Caco-2 (cell line): ENCODE data around the gene MC5R. TPM values are rescaled to one million over a fixed set of nuclear protein-coding genes. Genes with fewer than 3 reads are reported as not detected.
A peak's percentile ranks its signal among the peaks of the same experiment; 100 is the strongest.

Source experiments
- BruUV-seq: library from RNA; stranded (reverse); fragments of 400-500 nt; replicated peaks from 2 replicates; lab custom pipeline; 2021; lab: Mats Ljungman, UMichigan
- CTCF ChIA-PET: fragments of 300-600 bp; sonication (Branson Sonifier 250); formaldehyde crosslinking; loops from one replicate; lab custom pipeline; 2022; ENCODE audit warnings: antibody characterized with exemption; lab: Charles Lee
- POLR2A ChIA-PET: fragments of 300-600 bp; sonication (Branson Sonifier 250); formaldehyde crosslinking; loops from one replicate; lab custom pipeline; 2022; ENCODE audit warnings: antibody characterized with exemption; lab: Charles Lee
- DNase-seq, 2 experiments: peaks; one replicate each; pipeline versions ENCODE4 v3.0.0 to v3.0.0-alpha.2; 2020 to 2022
- H3K27me3 ChIP-seq: replicated peaks from 2 replicates; pipeline ENCODE4 v1.6.0; 2011; ENCODE audit warnings: low read length; ENCODE audit not compliant: control insufficient read depth, insufficient read depth
- H3K36me3 ChIP-seq: 2 replicates; pipeline ENCODE4 v1.5.1; 2011; ENCODE audit warnings: low read length; ENCODE audit not compliant: control insufficient read depth, insufficient read depth
- H3K4me1 ChIP-seq: fragments of 250-450 bp; sonication (Bioruptor Pico); 2 replicates; pipeline ENCODE4 v1.5.1; 2020; ENCODE audit warnings: mild to moderate bottlenecking
- H3K4me3 ChIP-seq: 2 replicates; pipeline ENCODE4 v1.5.1; 2011; ENCODE audit warnings: low read depth, mild to moderate bottlenecking, control low read depth, low read length
- H3K9me3 ChIP-seq: fragments of 250-450 bp; sonication (Bioruptor Pico); 2 replicates; pipeline ENCODE4 v1.5.1; 2020; ENCODE audit warnings: mild to moderate bottlenecking, moderate library complexity
- H3K27ac Mint-ChIP-seq: one replicate; pipeline ENCODE4 v1.8.0; 2022; ENCODE audit warnings: mixed read lengths; ENCODE audit not compliant: unreplicated experiment
- H3K27me3 Mint-ChIP-seq: one replicate; pipeline ENCODE4 v1.8.0; 2022; ENCODE audit warnings: mixed read lengths; ENCODE audit not compliant: insufficient read depth, unreplicated experiment
- H3K36me3 Mint-ChIP-seq: one replicate; pipeline ENCODE4 v1.8.0; 2022; ENCODE audit warnings: mild to moderate bottlenecking, mixed read lengths; ENCODE audit not compliant: insufficient read depth, unreplicated experiment
- H3K4me1 Mint-ChIP-seq: one replicate; pipeline ENCODE4 v1.8.0; 2022; ENCODE audit warnings: low read depth, mixed read lengths; ENCODE audit not compliant: unreplicated experiment
- H3K4me3 Mint-ChIP-seq: one replicate; pipeline ENCODE4 v1.8.0; 2022; ENCODE audit warnings: mild to moderate bottlenecking, moderate library complexity, mixed read lengths; ENCODE audit not compliant: unreplicated experiment
- H3K9me3 Mint-ChIP-seq: one replicate; pipeline ENCODE4 v1.8.0; 2022; ENCODE audit warnings: mixed read lengths; ENCODE audit not compliant: unreplicated experiment
- CTCF ChIP-seq, 2 experiments: fragments of 200-600 bp in 1 of 2; IDR thresholded peaks; 1 replicate in 1 of 2; 2 replicates in 1 of 2; pipeline versions ENCODE4 v1.5.1 to v1.8.0; 2011 to 2022; ENCODE audit warnings: antibody characterized with exemption in 1 of 2, control low read depth in 1 of 2, inconsistent platforms in 1 of 2, low read depth in 1 of 2, low read length in 1 of 2, mild to moderate bottlenecking in 1 of 2, moderate library complexity in 1 of 2; ENCODE audit not compliant: insufficient read depth in 1 of 2, severe bottlenecking in 1 of 2, unreplicated experiment in 1 of 2
- intact Hi-C: fragments of 100-400 bp; cut with micrococcal nuclease; formaldehyde crosslinking; loops from one replicate; pipeline ENCODE4 v1.10.0; 2022; ENCODE audit not compliant: unreplicated experiment
- total RNA-seq: library from RNA; stranded (reverse); gene quantifications from 2 replicates; pipeline ENCODE4 v1.2.3, GENCODE V29; 2022

MC5R gene
- total RNA-seq, 1 experiment from 2014 or later, result not detected

- Mint-ChIP-seq H3K4me1 (peaks cover 25% of the 10 kb centered on the region), H3K27me3 (peaks cover 3% of the 10 kb centered on the region), H3K36me3 (no peaks in the 10 kb centered on the region), H3K4me3 (no peak overlapping the region), H3K9me3 (peaks cover 13% of the 10 kb centered on the region), H3K27ac (no peak overlapping the region)
- no peaks in the 10 kb centered on the region for H3K27me3 ChIP-seq
- no peaks in the 10 kb centered on the region for H3K9me3 ChIP-seq
- intact Hi-C loops, result loop anchor here (10.0 kb wide), 1 partner anchor 185 kb away; no protein-coding TSS in a partner anchor
- peak in 1 of 2 experiments; percentile 19 for DNase-seq
- BruUV-seq, result no TSS peak
- no peaks in the 10 kb centered on the region for H3K36me3 ChIP-seq
- H3K4me3 ChIP-seq, result no peak overlapping the region
- POLR2A ChIA-PET, result no interaction called here
- no peak for TF ChIP-seq CTCF (IDR thresholded peaks at IDR 0.05; ENCODE audit: insufficient read depth in 1 of 2, low read depth in 1 of 2, low read length in 1 of 2, severe bottlenecking in 1 of 2, unreplicated experiment in 1 of 2)
- peaks cover 10% of the 10 kb centered on the region; the same call in 1 of the 2 replicates for H3K4me1 ChIP-seq
- CTCF ChIA-PET, result no interaction called here
Observed at GRCh38 chr18:13809531-13810255, 14.3 kb upstream of the MC5R start.

- Histone ChIP-seq H3K4me1 (peaks cover 10% of the 10 kb centered on the region; the same call in 1 of the 2 replicates), H3K9me3 (no peaks in the 10 kb centered on the region), H3K36me3 (no peaks in the 10 kb centered on the region), H3K27me3 (no peaks in the 10 kb centered on the region), H3K4me3 (no peak overlapping the region)
- Mint-ChIP-seq H3K4me3 (no peak overlapping the region), H3K27ac (no peak overlapping the region), H3K27me3 (peaks cover 3% of the 10 kb centered on the region), H3K9me3 (no peaks in the 10 kb centered on the region), H3K36me3 (no peaks in the 10 kb centered on the region), H3K4me1 (peaks cover 15% of the 10 kb centered on the region)
- intact Hi-C loops, result no loop called here
- POLR2A ChIA-PET, result no interaction called here
- CTCF ChIA-PET, result no interaction called here
- no TSS peak for BruUV-seq
- no peak for DNase-seq
- no peak for TF ChIP-seq CTCF (IDR thresholded peaks at IDR 0.05; ENCODE audit: insufficient read depth in 1 of 2, low read depth in 1 of 2, low read length in 1 of 2, severe bottlenecking in 1 of 2, unreplicated experiment in 1 of 2)
Observed at GRCh38 chr18:13810950-13811485, 12.9 kb upstream of the MC5R start.

GRCh38 chr18:13811993-13812392, 12.0 kb upstream of the MC5R start:
- no peaks in the 10 kb centered on the region for H3K9me3 Mint-ChIP-seq
- peak in 1 of 2 experiments; percentile 29 for DNase-seq
- no peak overlapping the region for H3K4me3 Mint-ChIP-seq
- H3K36me3 ChIP-seq, result no peaks in the 10 kb centered on the region
- H3K27ac Mint-ChIP-seq, result no peak overlapping the region
- peaks cover 8% of the 10 kb centered on the region for H3K4me1 Mint-ChIP-seq
- POLR2A ChIA-PET, result no interaction called here
- peaks cover 3% of the 10 kb centered on the region for H3K27me3 Mint-ChIP-seq
- peak in 1 of 2 experiments; percentile 10 for TF ChIP-seq CTCF (IDR thresholded peaks at IDR 0.05; ENCODE audit: insufficient read depth in 1 of 2, low read depth in 1 of 2, low read length in 1 of 2, severe bottlenecking in 1 of 2, unreplicated experiment in 1 of 2)
- peaks cover 10% of the 10 kb centered on the region; the same call in 1 of the 2 replicates for H3K4me1 ChIP-seq
- no peak overlapping the region for H3K4me3 ChIP-seq
- H3K27me3 ChIP-seq, result no peaks in the 10 kb centered on the region
- CTCF ChIA-PET, result interaction anchor here (1.9 kb wide), 1 partner anchor 12 kb away, joined by 6 read pairs; the partner anchor contains the start of gene MC5R
- H3K9me3 ChIP-seq, result no peaks in the 10 kb centered on the region
- H3K36me3 Mint-ChIP-seq, result no peaks in the 10 kb centered on the region
- BruUV-seq, result no TSS peak
- intact Hi-C loops, result loop anchor here (1.0 kb wide), 1 partner anchor 274 kb away; no protein-coding TSS in a partner anchor
